GM18858 (cell line): Measurements from ENCODE around the gene CD14.
A peak's percentile ranks its signal among the peaks of the same experiment; 100 is the strongest.
"Not testable (repeated sequence)": the region's sequence is repeated elsewhere in the genome, so short reads cannot be mapped to it uniquely, and the experiment has no call there.

Source experiments
- ATAC-seq: cut with Tn5 transposase; IDR thresholded peaks from one replicate; pipeline ENCODE4 v1.9.1; 2021; ENCODE audit not compliant: unreplicated experiment

The CD14 gene

GRCh38 chr5:140633021-140633471 is at the start of gene CD14:
Gene CD14, minus strand, starts transcription at chr5:140633175. Its CDS starts 104 bp downstream, at chr5:140633071.
- ATAC-seq = no peak

- ATAC-seq = no peak
Measured at GRCh38 chr5:140678993-140679392, 46.0 kb upstream of the CD14 start.

GRCh38 chr5:140677947-140678346 is 45.0 kb upstream of the CD14 start:
- peak; percentile 42 for ATAC-seq

- no peak for ATAC-seq
Measured at GRCh38 chr5:140674629-140675028, 41.7 kb upstream of the CD14 start.

- ATAC-seq = no peak
Measured at GRCh38 chr5:140674211-140674610, 41.2 kb upstream of the CD14 start.

GRCh38 chr5:140673187-140673976 is 40.4 kb upstream of the CD14 start, which contains the start of gene DND1:
Gene DND1, minus strand, starts transcription at chr5:140673576. Its CDS starts 34 bp downstream, at chr5:140673542.
- ATAC-seq = no peak

GRCh38 chr5:140672455-140673186 is 39.6 kb upstream of the CD14 start:
- no peak for ATAC-seq

GRCh38 chr5:140671472-140672125 is 38.6 kb upstream of the CD14 start:
- no peak for ATAC-seq

- ATAC-seq = not testable (repeated sequence)
Measured at GRCh38 chr5:140671035-140671434, 38.1 kb upstream of the CD14 start.

GRCh38 chr5:140664359-140665119 is 31.6 kb upstream of the CD14 start, which contains the start of gene WDR55:
Gene WDR55, plus strand, starts transcription at chr5:140664904. Its CDS starts 9 bp downstream, at chr5:140664913.
- peak; percentile 95 for ATAC-seq

- ATAC-seq = no peak
Measured at GRCh38 chr5:140664030-140664358, 31.0 kb upstream of the CD14 start.

- ATAC-seq = not testable (repeated sequence)
Measured at GRCh38 chr5:140660371-140660770, 27.4 kb upstream of the CD14 start.

GRCh38 chr5:140658870-140659269 is 25.9 kb upstream of the CD14 start:
- ATAC-seq = no peak

GRCh38 chr5:140647042-140647419 is 14.1 kb upstream of the CD14 start:
- ATAC-seq = peak; percentile 19

GRCh38 chr5:140642718-140643117 is 9.7 kb upstream of the CD14 start:
- ATAC-seq = no peak

GRCh38 chr5:140641716-140642115 is 8.7 kb upstream of the CD14 start:
- no peak for ATAC-seq

- ATAC-seq = peak; percentile 78
Measured at GRCh38 chr5:140639148-140639981, 6.4 kb upstream of the CD14 start, which contains the start of gene TMCO6. Gene TMCO6, plus strand, starts transcription at chr5:140639451. Its CDS starts 77 bp downstream, at chr5:140639528.

- ATAC-seq = not testable (repeated sequence)
Measured at GRCh38 chr5:140638898-140639147, 5.8 kb upstream of the CD14 start.

- no peak for ATAC-seq
Measured at GRCh38 chr5:140637371-140638100, 4.6 kb upstream of the CD14 start.
